ENCODE data around the gene CLSTN2. TPM values are rescaled to one million over a fixed set of nuclear protein-coding genes. Genes with fewer than 3 reads are reported as not detected.

The CLSTN2 gene
- total RNA-seq, 4 donors from 2014 or later, result 3.7 to 9.5 (median 7.4) TPM

- no peaks in the 10 kb centered on the region for H3K9me3 ChIP-seq
- TF ChIP-seq POLR2AphosphoS5 (IDR thresholded peaks at IDR 0.05), result no peak
- TF ChIP-seq POLR2A (IDR thresholded peaks at IDR 0.05; ENCODE audit: low read depth), result no peak
Observed at GRCh38 chr3:139979991-139980390, 45.0 kb downstream of the CLSTN2 start.

GRCh38 chr3:139982404-139982803, 47.4 kb downstream of the CLSTN2 start:
- DNase-seq (ENCODE audit: extremely low spot score), result peak; percentile 24
- H3K27me3 ChIP-seq, result no peaks in the 10 kb centered on the region
- H3K4me3 ChIP-seq, result no peak overlapping the region
- TF ChIP-seq POLR2A (IDR thresholded peaks at IDR 0.05; ENCODE audit: low read depth) (no peak), EP300 (IDR thresholded peaks at IDR 0.05) (no peak), CTCF (IDR thresholded peaks at IDR 0.05) (no peak), POLR2AphosphoS5 (IDR thresholded peaks at IDR 0.05) (no peak)
- WGBS, result 50% methylated on average over 1 of the region's 1 CpG
- H3K9me3 ChIP-seq, result no peaks in the 10 kb centered on the region
- no peak overlapping the region for H3K27ac ChIP-seq (replicated peaks in 1 of 4)
- intact Hi-C loops (cut with DNase I), result no loop called here
- no peaks in the 10 kb centered on the region for H3K36me3 ChIP-seq
- H3K4me1 ChIP-seq, result no peaks in the 10 kb centered on the region

More at GRCh38 chr3:139979991-139980390, 45.0 kb downstream of the CLSTN2 start:
- H3K4me1 ChIP-seq, result peaks cover 0 to 7% (median 0%) of the 10 kb centered on the region in 4 donors
- H3K27ac ChIP-seq (replicated peaks in 1 of 4), result no peak overlapping the region
- intact Hi-C loops (cut with DNase I), result no loop called here
- peak; percentile 62 for DNase-seq (ENCODE audit: extremely low spot score)
- no peaks in the 10 kb centered on the region for H3K36me3 ChIP-seq
- no peaks in the 10 kb centered on the region for H3K27me3 ChIP-seq
- no peak overlapping the region for H3K4me3 ChIP-seq
- WGBS, result 95% methylated on average over 1 of the region's 1 CpG

GRCh38 chr3:139985576-139985975, 50.6 kb downstream of the CLSTN2 start:
- Histone ChIP-seq H3K9me3 (no peaks in the 10 kb centered on the region), H3K27ac (replicated peaks in 1 of 4) (no peak overlapping the region), H3K4me1 (no peaks in the 10 kb centered on the region), H3K4me3 (no peak overlapping the region), H3K36me3 (no peaks in the 10 kb centered on the region), H3K27me3 (no peaks in the 10 kb centered on the region)
- TF ChIP-seq EP300 (IDR thresholded peaks at IDR 0.05), result no peak
- TF ChIP-seq CTCF (IDR thresholded peaks at IDR 0.05), result no peak
- TF ChIP-seq POLR2A (IDR thresholded peaks at IDR 0.05; ENCODE audit: low read depth), result no peak
- no peak for TF ChIP-seq POLR2AphosphoS5 (IDR thresholded peaks at IDR 0.05)
- peak; percentile 19 for DNase-seq (ENCODE audit: extremely low spot score)
- intact Hi-C loops (cut with DNase I), result no loop called here
- 78% methylated on average over 3 of the region's 3 CpGs for WGBS

- intact Hi-C loops (cut with DNase I), result no loop called here
- Histone ChIP-seq H3K27me3 (no peaks in the 10 kb centered on the region), H3K36me3 (no peaks in the 10 kb centered on the region), H3K4me3 (no peak overlapping the region), H3K9me3 (no peaks in the 10 kb centered on the region), H3K4me1 (no peaks in the 10 kb centered on the region), H3K27ac (replicated peaks in 1 of 4) (no peak overlapping the region)
- no peak for TF ChIP-seq POLR2AphosphoS5 (IDR thresholded peaks at IDR 0.05)
- TF ChIP-seq CTCF (IDR thresholded peaks at IDR 0.05), result no peak
- no peak for TF ChIP-seq EP300 (IDR thresholded peaks at IDR 0.05)
- TF ChIP-seq POLR2A (IDR thresholded peaks at IDR 0.05; ENCODE audit: low read depth), result no peak
- WGBS, result 93% methylated on average over 3 of the region's 3 CpGs
- DNase-seq (ENCODE audit: extremely low spot score), result peak; percentile 47
Observed at GRCh38 chr3:139987908-139988307, 52.9 kb downstream of the CLSTN2 start.

- H3K36me3 ChIP-seq, result no peaks in the 10 kb centered on the region
- WGBS, result 88% methylated on average over 3 of the region's 3 CpGs
- TF ChIP-seq CTCF (IDR thresholded peaks at IDR 0.05), result no peak
- TF ChIP-seq EP300 (IDR thresholded peaks at IDR 0.05), result no peak
- TF ChIP-seq POLR2A (IDR thresholded peaks at IDR 0.05; ENCODE audit: low read depth), result no peak
- no peak for TF ChIP-seq POLR2AphosphoS5 (IDR thresholded peaks at IDR 0.05)
- no peak overlapping the region for H3K27ac ChIP-seq (replicated peaks in 1 of 4)
- peak; percentile 37 for DNase-seq (ENCODE audit: extremely low spot score)
- no peaks in the 10 kb centered on the region for H3K27me3 ChIP-seq
- H3K4me3 ChIP-seq, result no peak overlapping the region
- intact Hi-C loops (cut with DNase I), result no loop called here
- H3K4me1 ChIP-seq, result no peaks in the 10 kb centered on the region
- H3K9me3 ChIP-seq, result no peaks in the 10 kb centered on the region
Observed at GRCh38 chr3:139988472-139989156, 53.6 kb downstream of the CLSTN2 start.

All from esophagus muscularis mucosa (tissue), 4 donors.